ENCODE measurements around the gene CRY2.
"Not testable (repeated sequence)": the region's sequence is repeated elsewhere in the genome, so short reads cannot be mapped to it uniquely, and the experiment has no call there.

CRY2 gene

DNA sequence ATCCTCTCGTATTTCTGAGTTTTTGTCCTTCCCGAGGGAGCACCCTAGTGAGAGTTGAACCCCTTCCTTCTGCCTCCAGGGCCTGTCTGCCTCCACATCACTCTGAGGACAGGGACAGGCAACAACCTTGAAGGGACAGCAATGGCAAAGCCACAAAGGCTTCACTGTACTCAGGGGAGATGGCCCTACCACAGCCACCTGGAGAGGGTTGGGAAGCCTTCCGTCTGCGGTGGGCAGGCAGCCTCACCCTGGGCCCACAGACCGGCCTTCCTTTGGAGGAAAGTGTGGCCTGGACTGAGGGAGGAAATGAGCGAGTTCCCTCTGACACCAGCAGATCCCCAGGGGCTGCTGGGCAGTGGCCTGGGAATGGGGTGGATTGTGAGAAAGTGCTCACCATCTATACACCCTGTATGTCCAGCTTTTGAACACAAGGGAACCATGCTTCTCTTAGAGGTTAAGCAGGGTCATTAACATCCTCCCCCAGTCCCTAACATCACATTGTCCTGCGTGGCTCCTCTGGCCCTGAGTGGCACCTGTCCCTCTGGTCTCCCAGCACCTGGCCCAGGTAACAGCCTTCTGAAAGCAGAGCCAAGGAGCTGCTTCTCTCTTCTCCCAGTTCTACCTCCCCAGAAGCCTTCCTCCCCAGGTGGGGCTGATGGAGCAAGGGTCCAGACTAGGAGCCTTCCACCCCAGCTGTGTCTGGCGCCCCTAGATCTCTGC, 35.5 kb upstream of the CRY2 start:
- no peak for DNase-seq (ENCODE audit: low read depth in 2 of 2)

DNA sequence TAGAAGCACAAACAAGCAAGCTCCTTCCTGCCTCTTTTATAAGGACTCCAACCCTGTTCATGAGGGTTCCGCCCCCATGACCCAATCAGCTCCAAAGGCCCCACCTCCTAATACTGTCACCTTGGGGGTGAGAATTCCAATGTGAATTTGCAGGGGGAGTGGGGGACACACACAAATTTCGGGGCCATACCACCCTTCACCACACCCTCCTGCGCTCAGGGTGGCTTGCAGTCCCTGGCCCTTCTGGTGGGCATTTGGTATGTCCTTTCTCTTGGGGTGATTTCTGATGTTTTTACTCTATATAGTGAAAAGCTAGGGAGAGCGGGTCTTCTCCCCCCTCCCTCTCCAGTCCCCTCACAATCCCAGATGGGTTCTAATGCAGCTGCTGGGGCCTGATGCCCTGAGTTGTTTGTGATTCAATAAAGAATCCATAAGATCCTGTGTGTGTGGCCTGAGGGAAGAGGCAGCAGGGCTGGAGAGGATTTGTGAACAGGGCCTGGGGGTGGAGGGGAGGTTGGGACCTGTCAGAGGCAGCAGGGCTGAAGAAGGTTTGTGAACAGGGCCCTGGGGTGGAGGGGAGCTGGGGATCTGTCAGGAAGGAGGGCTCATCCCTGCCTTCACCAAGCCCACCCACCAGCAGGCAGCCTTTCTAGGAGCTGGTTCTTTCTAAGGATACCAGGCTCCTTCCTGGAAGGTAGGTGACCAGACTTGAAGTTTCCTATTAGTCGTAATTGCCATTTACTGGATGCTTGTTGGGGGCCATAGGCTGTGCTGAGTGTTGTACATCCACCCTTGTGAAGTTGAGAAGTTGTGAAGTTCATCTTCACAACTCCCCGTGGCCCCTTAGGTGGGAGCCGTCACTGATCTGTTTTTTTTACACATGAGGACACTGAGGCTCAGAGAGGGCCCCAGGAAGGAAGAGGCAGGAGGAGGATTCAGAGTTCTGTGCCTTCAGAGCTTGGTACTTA, 34.4 kb upstream of the CRY2 start:
- DNase-seq (ENCODE audit: low read depth in 2 of 2): no peak

DNA sequence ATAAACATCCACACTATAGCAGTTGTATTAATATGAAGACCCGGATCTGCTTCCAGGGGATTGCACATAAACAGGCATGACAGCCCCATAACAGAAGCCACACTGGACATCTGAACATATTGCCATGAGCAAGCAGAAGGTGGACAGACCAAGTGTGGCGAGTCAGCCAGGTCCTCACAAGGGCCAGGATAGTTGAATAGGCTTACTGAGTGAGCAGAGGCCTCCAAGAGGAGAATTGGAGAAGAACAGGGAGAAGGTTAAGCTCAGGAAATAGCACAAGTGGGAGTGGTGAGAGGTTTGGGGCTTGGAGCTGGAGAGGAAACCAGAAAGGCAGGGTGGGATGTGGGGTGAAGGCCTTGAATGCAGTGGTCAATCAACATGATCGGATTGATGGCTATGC, 31.5 kb upstream of the CRY2 start:
- DNase-seq (ENCODE audit: low read depth in 2 of 2): no peak

DNA sequence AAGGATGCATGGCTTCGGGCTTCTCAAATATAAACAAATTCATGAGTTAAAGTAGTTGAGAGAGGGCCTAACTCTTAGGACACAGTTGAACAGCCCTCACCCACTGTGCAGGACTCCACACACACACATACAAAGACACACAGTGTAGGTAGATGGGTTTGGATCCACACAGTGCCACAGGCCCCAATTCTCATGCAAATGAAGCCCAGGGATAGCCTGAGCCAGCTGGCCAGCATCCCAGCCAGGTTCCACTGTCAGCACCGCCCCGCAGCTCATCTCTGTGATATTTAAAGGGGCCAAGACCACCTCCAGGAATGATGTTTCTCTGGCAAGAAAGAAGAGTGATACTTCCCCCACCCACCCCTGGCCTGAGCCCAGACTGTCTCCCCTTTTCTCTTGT, 30.7 kb upstream of the CRY2 start:
- DNase-seq (ENCODE audit: low read depth in 2 of 2): no peak

DNA sequence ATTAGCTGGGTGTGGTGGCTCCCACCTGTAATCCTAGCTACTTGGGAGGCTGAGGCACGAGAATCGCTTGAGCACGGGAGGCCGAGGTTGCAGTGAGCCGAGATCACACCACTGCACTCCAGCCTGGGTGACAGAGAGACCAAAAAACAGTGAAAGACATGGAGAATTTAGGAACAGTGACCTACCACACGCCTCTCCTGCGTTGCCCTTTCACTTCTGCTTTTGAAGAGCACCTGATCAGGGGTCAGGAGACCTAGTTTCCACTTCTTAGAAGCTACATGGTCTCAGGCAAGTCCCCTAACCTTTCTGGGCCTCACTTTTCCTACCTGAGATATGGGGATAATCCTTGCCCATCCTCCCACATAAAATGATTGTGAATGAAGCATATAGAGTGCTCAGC, 30.1 kb upstream of the CRY2 start:
- DNase-seq (ENCODE audit: low read depth in 2 of 2): no peak

DNA sequence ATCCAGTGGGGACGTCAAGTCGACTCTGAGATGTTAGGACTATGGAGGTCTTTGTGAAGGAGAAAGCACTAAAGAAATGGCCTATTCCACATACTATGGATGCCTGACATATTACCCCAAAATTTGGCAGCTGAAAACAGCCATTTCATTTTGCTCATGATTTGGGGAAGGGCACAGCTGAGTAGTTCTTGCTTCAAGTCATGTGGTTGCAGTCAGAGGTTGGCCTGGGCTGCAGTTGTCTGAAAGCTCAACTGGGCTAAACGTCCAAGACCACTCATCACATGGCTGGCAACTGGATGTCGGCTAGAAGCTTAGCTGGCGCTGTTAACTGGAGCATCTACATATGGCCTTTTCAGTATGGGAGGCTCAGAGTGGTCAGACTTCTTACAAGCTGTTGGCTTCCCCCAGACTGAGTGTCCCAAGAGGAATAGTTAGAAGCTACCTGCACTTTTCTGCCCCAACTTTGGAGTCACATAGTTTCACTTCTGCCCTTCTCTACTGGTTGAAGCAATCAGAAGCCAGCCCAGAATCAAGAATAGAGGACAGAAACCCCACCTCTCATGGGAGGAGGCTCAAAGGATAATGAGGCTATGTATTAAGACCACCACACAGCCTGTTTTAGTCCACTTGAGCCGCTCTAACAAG, 28.2 kb upstream of the CRY2 start:
- DNase-seq (ENCODE audit: low read depth in 2 of 2): no peak

DNA sequence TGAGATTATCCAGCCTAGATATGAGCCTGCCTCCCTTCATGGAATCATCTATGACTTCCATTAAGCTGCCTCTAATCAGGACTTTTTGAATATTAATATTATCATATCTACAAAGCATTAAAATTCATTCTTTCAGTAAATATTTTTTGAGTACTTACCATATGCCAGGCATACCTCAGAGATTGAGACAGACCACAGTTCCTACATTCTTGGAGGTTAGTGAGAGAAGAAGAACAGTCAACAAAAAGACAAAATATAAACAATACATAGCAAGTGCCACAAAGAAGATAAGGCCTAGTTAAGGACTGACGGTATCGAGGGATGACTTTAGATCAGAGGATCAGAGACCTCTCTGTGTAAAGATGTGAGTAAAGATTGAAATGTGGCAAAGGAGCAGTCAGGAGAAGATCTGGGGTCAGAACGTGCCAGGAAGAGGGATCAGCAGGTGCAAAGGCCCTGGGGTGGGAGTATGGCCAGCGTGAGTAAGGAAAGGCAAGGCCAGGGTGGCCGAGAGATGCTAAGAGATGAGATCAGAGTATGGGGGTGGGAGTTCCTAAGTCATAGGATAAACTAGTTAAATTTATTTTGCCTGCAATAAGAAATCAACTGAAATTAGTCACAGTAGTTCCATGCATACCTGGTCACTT, 26.9 kb upstream of the CRY2 start:
- DNase-seq (ENCODE audit: low read depth in 2 of 2): no peak

DNA sequence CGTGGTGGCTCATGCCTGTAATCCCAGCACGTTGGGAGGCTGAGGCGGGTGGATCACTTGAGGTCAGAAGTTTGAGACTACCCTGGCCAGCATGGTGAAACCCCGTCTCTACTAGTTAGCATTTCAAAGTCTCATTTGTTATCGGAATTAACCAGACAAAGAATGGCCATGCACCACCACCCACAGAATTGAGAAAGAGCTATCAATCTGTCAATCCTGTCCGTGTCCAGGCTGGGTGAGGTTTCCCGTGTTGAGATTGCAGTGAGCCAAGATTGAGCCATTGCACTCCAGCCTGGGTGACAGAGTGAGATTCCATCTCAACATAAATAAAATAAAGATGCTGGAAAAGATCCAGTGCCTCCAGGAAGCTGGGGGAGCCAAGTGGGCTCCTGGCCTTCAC, 20.8 kb upstream of the CRY2 start:
- not testable (repeated sequence) for DNase-seq (ENCODE audit: low read depth in 2 of 2)

DNA sequence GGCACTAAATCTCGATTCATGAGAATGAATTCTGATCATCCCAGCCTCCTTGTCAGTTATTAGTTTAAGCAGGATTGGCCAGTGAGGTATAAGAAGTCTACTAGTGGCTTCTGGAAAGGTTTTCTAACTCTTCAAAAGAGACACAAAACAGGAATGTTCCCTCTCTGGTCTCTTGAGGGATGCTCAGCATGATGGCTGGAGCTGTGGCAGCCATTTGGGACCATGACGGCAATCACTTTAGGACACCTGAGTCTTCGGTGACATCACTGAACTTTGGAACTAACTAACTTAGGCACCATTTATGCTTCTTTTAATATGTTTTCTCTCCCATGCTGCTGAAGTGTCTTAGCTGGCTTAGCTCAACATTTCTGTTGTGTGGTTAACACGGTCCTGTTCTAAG, 20.2 kb upstream of the CRY2 start:
- DNase-seq (ENCODE audit: low read depth in 2 of 2): no peak

DNA sequence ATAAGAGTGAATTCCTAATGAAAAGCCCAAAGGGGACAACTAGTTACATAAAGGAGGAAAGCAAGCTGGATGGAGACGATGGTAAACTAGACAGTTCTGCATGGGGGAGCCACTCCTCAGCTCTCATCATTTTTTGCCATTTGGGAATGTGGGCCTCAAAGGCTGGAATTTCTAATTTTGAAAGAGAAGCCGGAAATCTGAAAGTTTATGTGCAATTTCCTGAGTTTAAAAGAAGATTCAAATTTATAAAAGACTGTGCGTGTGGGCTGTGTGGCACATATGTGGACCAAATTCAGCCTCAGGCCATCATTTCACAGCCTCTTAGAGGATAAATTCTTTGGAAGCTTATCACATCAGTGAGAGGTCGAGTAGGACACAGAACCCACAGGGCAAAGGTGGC, 18.3 kb upstream of the CRY2 start:
- no peak for DNase-seq (ENCODE audit: low read depth in 2 of 2)

DNA sequence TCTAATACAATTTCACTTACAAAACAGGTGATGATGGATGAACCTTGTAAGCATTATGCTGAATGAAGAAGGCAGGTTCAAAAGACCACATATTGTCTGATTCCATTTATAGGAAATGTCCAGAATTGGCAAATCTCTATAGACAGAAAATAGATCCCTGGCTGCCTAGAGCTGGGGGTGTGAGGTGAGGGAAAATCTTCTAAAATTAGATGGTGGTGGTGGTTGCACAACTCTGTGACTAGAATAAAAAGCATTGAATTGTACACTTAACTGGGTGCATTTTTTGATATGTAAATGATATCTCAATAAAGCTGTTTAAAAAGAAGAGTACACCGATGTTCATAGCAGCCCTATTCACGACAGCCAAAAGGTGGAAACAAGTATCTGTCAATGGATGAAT, 16.7 kb upstream of the CRY2 start:
- DNase-seq (ENCODE audit: low read depth in 2 of 2): no peak

DNA sequence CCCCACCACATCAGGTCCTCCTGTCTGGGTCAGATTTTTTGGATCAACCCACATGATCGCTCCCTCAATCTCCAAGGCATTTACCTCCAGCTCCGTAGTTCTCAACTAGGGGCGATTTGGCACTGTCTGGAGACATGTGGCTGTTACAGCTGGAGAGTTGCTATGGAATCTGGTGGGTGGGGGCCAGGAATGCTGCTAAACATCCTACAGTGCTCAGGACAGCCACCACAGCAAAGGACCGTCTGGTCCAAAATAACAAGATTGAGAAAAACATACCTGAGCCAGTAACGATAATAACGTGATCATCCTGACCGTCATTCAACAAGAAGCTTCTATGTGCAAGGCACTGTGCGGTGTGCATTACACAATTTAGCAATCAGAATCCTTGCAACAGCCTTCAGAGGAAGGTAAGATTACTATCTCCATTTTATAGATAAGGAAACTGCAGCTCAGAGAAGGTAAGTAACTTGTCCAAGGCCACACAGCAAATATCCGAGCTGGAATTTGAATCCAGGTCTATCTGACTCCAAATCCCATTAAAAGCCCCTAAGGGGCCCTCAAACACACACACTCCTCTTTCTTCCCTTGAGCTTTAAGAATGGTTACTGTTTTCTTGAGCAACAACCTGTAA, 14.3 kb upstream of the CRY2 start:
- no peak for DNase-seq (ENCODE audit: low read depth in 2 of 2)

DNA sequence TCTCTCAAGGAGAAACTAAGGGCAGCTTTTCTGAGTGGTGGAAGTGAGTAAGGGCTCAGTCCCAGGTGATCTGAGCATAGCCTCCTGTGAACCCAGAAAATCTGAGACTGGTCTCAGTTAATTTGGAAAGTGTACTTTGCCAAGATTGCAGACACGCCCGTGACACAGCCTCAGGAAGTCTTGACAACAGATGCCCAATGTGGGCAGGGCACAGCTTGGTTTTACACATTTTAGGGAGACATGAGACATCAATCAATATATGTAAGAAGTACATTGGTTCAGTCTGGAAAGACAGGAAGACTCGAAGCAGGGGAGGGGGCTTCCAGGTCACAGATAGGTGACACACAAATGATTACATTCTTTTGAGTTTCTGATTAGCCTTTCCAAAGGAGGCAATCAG, 13.5 kb upstream of the CRY2 start:
- no peak for DNase-seq (ENCODE audit: low read depth in 2 of 2)

DNA sequence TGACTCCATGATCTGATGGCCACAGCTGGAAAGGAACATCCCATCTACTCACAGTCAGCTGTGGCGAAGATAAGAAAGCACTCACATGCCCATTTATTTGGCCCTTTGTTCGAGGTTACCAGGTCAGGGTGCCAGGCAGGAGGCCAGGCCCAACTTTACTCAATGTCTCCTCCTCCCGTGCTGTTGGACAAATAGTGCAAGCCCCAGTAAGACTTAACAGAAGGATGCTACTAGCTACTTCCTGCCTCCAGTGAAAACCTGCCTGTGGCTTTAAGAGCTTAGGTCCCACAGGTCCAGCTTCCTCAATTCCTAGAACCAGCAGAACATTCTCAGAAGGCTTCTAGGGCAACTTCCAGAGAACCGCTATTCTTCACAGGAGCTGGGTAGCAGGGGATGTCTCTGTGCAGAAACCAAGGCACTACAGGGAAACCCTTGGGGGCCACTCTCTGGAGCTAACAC, 12.9 kb upstream of the CRY2 start:
- DNase-seq (ENCODE audit: low read depth in 2 of 2): no peak

DNA sequence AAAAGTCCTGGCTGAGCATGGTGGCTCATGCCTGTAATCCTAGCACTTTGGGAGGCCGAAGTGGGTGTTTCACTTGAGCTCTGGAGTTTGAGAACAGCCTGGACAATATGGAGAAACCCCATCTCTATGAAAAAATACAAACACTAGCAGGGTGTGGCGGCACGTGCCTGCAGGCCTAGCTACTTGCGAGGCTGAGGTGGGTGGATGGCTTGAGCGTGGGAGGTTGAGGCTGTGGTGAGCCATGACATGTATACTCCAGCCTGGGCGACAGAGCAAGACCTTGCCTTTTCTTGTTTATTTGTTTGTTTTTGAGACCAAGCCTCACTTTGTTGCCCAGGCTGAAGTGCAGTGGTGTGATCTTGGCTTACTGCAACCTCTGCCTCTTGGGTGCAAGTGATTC, 8.1 kb upstream of the CRY2 start:
- no peak for DNase-seq (ENCODE audit: low read depth in 2 of 2)

DNA sequence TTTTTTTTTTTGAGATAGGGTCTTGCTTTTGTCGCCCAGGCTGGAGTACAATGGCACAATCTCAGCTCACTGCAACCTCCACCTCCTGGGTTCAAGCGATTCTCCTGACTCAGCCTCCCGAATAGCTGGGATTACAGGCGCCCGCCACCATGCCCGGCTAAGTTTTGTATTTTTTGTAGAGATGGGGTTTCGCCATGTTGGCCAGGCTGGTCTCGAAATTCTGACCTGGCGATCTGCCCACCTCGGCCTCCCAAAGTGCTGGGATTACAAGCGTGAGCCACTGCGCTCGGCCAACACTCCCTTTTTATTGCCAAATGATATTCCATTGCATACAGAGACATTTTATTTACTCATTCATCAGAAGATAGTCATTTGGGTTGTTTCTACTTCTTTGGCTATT, 7.0 kb upstream of the CRY2 start:
- DNase-seq (ENCODE audit: low read depth in 2 of 2): not testable (repeated sequence)

DNA sequence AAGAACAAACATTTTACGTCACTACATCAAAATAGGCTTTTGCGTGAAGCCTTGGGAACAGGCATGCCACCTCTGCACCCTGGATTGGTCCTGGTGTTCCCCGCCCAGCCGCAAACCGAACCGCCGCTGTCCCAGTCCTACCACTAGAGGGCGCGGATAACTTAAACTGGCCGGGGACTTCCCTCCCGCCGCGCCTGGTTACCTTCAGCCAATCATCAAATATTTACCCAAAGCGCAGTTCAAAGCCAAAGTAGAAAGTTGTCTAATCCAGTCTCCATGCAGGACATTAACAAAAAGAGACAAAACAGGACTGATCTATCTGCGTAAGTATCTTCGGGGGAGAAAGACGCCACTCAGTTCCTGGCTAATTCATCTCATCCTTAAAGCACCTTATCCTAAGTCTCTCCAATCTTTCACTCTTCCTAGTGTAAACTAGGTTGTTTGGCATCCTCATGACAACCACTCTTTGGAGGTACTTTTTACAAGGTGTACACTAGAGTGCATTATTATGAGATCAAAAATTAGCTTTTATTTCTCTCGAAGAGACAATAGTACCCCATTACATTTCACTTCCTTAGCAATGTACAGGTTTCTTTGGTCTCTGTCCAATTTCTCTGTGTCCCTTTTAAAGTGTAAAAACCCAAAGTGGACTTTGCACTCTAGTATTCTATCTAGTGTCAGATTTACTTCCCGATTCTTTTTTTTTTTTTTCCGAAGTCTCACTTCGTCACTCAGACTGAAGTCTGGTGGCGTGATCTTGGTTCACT, 3.9 kb upstream of the CRY2 start:
- DNase-seq (ENCODE audit: low read depth in 2 of 2): peak; percentile 71 to 78

DNA sequence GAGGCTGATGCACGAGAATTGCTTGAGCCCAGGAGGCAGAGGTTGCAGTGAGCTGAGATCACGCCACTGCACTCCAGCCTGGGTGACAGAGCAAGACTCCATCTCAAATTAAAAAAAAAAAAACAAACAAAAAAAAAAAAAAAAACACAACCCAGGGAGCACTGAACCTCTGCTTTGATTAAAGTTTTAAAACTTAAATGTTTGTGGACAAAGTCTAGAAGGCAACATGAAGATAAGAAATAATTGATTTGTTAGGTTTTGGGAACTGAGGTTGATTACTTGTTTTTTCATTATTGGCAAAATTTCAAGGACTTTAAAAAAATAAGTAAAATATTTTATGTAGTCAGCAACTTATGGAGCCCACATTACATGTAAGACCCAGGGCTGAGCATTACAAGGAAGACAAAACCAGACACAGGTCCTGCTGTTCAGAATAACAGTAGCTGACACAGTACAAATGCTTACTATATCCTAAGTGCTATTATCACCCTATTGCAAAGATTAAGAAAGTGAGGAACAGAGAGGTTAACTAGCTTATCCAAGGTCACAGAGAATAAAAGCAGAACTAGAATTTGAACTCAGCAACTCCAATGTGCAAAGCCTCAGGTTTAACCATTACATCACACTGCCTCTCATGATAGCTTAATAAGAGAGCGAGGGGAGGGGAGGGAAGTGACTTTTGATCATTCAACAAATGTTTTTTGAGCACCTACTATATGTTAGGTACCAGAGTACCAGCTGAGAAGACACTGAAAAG, 2.3 kb upstream of the CRY2 start:
- DNase-seq (ENCODE audit: low read depth in 2 of 2): no peak

DNA sequence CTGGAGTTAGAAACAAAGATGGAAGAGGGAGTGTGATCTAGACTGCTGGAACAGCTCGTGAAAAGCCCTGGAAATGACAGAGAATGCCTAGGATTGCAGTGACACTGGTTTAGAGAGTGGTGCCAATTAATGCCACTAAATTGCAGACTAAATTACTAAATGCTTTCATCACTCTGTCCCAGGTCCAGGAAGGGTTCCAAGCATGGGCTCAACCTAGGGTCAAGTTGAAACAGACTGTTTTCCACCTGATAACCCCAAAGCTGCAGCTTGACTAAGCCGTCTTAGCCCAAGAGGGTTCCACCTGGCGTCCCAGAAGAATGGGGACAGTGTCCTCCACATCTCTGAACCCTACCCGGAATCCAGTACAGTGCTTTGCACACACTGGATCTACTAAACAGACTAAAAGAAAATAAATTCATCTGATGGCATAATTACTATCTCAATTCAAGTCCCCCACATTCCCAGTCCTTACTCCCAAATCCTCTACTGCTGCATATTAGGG, 1.1 kb upstream of the CRY2 start:
- DNase-seq (ENCODE audit: low read depth in 2 of 2): no peak

DNA sequence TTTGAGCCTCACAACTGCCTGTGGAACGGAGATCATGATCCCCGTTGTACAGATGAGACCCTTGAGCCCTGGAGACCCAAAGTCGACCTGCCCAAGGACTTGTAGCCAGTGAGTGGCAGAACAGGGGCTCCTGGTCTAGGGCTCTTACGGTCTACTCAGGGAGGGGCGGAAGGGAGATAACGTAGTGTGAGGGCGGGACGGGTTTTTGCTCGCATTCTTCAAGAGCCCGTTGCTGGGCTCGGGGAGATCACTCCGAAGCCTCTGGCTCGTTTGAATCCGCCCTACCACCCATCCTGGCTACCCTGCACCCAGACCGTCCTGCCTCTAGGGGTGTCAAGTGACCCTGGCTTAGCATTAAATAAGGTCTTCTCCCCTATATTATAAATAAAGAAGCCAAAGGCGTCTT, 639 bp downstream of the CRY2 start:
- peak in 1 of 2 donors; percentile 3 for DNase-seq (ENCODE audit: low read depth in 2 of 2)
